B cell (primary cell): ENCODE measurements around the gene OPN1MW.
"Not testable (repeated sequence)": the region's sequence is repeated elsewhere in the genome, so short reads cannot be mapped to it uniquely, and the experiment has no call there.

Source experiments
- EZH2 ChIP-seq: IDR thresholded peaks from 2 replicates; pipeline ENCODE4 v1.6.1; 2012; ENCODE audit warnings: borderline replicate concordance, low read depth, mild to moderate bottlenecking, moderate library complexity, low read length; ENCODE audit not compliant: insufficient read depth, poor library complexity, severe bottlenecking
- TF ChIP-seq, protein P1 (sequence below): fragments of 200-600 bp; IDR thresholded peaks from one replicate; pipeline ENCODE4 v1.8.0; 2022; ENCODE audit warnings: antibody characterized with exemption, mild to moderate bottlenecking

DNA sequence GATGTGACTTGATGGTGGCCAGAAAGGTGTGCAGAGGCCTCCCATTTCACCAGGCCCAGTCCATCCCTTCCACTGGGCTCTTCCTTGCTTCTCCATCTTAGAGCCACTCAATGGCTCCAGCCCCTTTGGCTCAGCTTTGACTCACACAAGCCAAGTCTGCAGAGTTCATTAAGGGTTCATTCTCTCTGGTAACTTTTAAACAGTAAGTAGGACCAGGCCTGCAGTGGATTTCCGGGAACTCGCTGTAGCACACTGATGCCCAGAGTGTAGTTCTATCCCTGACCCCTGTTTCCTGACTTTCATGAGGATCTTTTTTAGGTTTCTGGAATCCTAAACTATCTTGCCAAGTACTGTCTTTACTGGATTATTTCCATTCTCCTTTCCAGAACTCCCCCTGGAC lies 11.9 kb downstream of the OPN1MW start:
- TF ChIP-seq, protein P1, sequence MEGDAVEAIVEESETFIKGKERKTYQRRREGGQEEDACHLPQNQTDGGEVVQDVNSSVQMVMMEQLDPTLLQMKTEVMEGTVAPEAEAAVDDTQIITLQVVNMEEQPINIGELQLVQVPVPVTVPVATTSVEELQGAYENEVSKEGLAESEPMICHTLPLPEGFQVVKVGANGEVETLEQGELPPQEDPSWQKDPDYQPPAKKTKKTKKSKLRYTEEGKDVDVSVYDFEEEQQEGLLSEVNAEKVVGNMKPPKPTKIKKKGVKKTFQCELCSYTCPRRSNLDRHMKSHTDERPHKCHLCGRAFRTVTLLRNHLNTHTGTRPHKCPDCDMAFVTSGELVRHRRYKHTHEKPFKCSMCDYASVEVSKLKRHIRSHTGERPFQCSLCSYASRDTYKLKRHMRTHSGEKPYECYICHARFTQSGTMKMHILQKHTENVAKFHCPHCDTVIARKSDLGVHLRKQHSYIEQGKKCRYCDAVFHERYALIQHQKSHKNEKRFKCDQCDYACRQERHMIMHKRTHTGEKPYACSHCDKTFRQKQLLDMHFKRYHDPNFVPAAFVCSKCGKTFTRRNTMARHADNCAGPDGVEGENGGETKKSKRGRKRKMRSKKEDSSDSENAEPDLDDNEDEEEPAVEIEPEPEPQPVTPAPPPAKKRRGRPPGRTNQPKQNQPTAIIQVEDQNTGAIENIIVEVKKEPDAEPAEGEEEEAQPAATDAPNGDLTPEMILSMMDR = not testable (repeated sequence)
- TF ChIP-seq EZH2 = not testable (repeated sequence)
